HG02588 (cell line): ENCODE results near the gene MARVELD3.

Experiments used
- ATAC-seq: cut with Tn5 transposase; IDR thresholded peaks from one replicate; pipeline ENCODE4 v1.9.1; 2021; ENCODE audit warnings: mild to moderate bottlenecking, moderate library complexity; ENCODE audit not compliant: unreplicated experiment

The MARVELD3 gene

DNA sequence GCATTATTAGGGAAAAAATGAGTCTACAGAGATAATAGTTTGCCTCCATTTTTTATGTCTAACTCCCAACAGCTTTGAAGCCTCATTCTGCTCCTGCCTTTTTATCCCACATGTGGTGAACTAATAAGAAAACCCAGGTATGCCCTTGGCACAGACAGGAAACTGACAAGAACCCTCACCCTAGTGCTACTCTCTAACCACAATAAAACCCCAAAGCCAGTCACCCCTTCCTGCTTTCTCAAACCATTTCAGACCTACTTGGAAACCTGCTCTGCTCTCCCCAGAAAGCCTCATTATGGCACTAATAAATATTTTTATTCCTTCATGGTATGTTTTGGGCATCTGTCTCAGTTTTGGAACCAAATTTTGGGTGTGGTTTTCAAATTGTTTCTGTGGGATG is 3.9 kb upstream of the MARVELD3 start:
- no peak for ATAC-seq

DNA sequence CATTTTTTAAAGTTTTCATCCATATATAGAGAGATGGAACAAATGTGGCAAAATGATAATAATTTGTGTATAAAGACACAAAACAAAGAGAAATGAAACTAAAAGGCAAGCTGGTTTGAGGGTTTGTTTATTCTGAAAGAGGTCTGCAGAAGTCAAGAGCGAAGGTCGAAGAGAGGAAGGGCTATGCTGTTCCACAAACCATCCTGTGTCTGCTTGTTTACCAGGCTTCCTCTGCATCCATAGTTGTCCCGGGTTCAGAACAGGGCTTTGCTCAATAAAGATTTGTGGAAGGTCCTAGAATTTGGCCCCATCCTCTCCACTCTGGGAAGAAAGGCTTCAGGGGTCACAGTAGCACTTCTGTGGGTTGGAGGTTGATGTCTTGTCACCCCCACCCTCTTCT is 2.4 kb upstream of the MARVELD3 start:
- no peak for ATAC-seq

DNA sequence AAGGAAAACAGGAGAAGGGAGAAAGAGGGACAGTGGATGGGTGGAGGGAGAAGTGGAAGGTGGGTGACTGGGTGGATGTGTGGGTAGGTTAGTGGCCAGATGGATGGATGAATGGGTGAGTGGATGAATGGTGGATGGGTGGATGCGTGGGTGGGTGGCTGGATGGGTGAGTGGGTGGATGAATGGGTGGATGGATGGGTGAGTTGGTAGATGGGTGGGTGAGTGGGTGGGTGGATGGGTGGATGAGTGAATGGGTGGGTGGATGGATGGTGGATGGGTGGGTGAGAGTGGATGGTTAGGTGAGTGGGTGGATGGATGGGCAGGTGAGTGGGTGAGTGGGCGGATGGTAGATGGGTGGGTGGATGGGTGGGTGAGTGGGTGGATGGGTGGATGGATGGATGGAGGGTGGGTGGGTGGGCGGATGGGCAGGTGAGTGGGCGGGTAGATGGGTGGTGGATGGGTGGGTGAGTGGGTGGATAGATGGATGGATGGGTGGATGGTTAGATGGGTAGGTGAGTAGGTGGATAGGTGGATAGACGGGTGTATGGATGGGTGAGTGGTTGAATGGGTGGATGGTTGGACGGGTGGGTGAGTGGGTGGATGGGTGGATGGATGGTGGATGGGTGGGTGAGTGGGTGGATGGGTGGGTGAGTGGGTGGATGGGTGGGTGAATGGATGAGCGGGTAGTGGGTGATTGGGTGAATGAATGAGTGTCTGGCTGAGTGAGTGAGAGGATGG is 702 bp upstream of the MARVELD3 start:
- no peak for ATAC-seq

DNA sequence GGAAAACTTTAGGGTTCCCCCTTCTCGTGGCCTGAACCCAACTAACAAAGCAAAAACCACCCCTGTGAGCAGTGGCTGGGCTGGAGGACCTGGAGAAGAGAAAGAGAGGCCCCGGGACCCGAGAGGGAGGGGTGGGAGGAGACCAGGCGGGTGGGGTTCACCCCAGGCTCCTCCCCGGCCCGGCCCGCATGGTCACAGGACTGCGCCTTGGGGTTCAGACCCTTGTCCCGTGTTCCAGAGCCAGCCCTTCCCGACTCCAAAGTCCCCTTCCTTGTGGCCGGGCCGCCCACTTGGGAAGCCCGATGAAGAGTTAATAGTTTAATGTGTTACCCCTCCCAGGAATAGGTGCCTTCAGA is 852 bp downstream of the MARVELD3 start:
- no peak for ATAC-seq

DNA sequence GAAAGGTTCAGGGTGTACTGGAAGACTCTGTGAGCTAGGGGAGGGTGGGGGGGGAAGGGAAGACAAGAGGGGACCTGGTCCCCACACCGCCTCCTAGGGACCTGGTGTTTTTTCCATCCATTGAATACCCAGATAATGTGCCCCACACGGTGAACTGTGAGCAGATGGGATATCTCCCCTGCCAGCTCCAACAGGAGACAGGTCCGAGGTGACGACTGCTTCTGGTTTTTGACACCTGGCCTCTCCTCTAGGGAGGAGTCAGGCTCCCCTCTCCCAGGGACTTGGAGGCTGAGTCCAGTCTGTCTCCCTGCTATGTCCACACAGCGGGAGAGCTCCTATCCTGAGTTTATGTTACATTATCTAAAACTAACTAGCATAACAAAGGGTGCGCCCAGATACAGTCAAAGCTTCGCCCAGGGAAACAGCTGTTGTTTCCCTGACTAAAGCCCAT is 1.8 kb downstream of the MARVELD3 start:
- no peak for ATAC-seq

DNA sequence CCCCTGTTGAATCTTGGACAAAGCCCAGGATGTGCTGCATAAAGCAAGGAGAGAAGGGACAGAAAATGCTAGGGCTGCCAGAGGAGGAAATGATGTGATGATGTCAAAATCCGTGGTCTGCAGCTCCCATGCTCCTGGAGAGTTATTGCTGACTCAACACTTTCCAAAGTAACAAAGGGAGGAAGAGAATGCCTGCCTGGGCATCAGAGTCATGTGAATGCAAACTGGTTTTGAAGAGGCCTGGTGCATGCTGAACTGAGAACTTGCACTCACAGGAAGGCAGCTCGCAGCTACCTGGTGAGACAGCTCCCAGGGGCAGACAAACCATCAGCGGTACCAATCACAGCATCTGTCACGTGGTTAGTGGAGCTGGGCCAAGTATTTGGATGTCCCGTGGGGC is 2.8 kb downstream of the MARVELD3 start:
- ATAC-seq = no peak

DNA sequence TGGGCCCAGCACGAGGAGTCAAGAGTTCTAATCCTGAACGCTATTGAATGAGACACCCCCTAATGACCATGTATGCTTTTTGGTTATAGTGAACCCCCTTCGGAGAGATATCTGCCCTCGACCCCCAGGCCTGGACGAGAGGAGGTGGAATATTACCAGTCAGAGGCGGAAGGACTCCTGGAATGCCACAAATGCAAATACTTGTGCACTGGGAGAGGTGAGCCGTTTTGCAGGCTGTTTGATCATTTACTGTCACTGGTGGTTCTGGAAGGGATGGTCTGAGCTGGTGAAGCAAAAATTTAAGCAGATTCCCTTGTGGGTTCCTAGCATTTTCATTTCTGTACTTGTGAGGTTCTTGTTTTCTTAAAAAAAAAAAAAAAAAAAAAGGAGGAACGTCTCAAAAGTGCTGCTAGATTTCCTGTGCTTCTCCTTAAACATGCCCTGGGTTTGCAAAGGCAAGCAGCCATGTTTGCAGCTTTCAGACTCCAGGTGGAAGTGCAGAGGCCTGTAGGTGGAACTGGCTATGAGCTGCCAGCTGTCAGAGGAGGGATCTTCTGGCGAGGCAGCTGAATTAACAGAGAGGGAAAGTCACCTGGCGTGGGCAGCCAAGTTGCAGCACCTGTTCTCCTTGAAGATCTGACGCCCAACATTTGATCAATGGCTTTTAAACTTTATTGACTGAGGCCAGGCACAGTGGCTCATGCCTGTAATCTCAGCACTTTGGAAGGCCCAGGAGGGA is 3.5 kb downstream of the MARVELD3 start:
- ATAC-seq = no peak

DNA sequence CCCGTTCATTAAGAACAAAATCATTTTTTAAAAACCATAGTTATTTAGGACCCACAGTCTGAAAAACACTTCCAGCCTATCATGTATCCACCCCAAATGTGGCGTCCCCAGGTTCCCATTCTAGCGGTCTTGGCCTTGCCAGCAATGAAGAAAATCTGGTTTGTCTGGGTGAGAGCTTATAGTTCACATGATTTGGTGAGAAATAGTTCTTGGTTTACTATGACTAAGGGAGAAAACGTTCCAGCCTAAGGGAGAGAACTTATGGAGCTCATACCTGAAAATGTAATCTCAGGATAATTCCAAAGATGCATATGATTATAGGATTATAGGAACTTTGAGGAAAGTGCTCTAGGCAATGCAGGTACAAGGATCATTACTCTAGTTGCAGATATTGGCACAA is 4.8 kb downstream of the MARVELD3 start:
- no peak for ATAC-seq

DNA sequence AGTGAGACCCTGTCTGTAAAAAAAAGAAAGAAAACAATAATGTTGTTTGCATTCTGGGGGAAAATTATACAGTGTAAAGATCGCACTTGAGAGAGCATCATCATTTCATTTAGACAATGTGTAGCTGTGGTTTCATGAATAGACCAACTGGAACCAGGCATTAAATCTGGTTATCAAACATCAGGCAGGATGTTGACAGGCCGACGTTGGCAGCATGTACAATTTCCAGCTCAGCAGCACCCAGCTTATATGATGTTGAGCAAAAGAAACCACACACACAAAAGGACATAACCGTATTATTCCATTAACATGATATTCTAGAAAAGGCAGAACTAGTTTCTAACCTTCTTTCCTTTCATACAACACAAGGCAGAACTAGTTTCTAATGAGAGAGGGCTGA is 5.8 kb downstream of the MARVELD3 start:
- ATAC-seq = no peak

DNA sequence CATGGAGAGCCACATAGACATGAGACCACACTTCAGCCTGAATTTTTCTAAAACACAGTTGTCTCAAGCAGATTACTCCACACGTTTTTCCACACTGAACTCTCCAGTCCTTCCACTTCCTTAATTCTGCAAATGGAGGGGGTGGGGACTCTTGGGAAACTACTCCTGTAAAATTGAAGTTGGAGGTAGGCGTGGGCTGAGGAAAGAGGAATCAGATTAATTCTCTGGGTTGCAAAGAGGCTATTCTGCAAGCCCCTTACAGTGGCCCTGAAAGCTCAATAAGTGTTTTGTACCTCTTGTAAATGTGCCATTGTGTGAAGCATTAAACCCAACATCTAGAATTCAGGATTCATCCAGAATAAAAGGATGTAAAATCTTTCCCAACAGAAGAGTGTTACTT is 9.6 kb downstream of the MARVELD3 start:
- ATAC-seq = no peak

DNA sequence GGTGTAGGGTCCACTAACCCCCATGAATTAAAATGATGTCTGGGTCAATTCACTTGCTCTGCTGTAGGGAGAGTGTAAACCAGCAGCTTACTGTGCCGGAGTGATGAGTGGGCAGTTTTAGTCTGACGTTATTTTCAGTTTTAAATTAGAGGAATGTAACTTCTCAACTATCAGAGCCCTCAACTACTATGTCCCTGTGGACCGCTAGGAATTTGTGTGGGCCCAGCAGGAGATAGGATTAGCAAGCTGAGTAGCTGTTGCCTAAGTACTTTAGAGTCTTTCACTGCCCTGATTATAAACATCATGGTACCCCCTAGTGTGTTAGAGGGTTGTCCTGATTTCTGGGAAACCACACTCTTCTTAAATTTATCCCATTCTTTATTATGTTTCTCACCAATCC is 11.4 kb downstream of the MARVELD3 start:
- no peak for ATAC-seq

DNA sequence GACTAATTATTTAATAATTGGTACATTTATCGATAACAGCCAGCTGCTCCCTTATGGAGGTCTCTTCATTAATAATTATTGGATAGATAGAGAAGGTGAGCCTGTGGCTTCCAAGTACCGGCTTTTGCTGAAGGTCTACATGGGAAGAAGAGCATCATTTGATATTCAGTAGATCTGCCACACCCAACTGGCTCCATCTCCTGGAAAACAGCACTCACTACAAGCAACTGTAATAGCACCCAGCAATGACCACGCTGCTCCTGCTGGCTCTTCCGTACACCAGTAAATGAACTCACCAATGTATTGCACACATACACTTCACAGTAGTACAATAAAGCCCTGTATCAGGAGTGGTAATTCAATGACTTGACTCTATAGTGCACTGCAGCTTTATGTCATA is 19.5 kb downstream of the MARVELD3 start:
- no peak for ATAC-seq

DNA sequence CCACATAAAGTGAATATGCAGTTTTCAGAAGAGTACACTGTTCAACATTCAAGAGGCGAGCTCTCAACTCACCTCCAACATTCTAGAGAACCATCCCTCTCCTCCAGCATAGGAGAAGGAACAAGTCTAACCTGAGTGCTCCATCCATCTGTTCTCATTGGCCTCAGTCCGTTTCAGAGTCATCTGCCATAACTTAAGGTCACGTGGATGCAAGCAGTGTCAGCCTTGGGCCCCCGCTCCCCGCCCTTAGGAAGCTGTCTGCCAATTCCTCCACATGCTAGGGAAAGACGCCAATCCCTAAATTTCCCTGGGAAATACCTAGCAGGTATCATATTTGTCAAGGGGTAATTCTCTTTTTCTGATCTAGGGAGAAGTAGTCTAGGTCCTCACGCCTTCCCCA is 21.4 kb downstream of the MARVELD3 start:
- ATAC-seq = no peak

DNA sequence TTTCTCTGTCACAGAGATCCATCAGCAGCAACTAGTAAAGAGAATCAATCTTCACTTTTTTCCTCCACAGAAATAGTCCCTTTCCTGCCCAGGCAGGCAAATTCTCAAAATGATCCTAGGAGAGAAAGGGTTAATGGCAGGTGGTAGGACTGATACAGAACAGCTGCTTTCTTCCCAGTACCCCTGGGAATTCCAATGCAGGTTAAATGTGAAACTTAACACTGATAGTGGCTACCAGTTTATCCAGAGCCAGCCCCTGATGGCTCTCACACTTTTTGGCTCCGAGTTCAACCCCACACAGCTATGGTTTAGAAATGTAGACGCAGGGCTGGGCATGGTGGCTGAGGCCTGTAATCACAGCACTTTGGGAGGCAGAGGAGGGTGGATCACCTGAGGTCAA is 22.2 kb downstream of the MARVELD3 start:
- no peak for ATAC-seq

DNA sequence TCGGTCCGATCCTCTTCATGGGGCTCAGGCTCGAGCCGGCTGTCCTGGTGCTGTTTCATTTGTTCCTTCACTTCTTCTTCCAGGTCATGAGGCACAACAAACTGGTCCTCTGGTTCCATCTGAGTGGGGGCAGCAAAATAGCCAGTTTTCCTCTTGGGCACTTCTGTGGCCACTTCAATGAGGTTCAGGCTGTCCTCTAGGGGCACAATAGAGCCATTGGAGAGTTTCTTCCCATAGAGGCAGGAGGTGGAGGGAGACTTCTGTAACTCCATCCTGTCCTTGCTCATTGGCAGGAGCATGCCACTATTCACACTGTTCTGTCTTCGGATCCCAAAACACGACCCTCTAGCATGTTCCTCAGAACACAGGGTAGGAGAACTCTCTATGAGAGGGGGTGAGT is 22.9 kb downstream of the MARVELD3 start:
- ATAC-seq = no peak

DNA sequence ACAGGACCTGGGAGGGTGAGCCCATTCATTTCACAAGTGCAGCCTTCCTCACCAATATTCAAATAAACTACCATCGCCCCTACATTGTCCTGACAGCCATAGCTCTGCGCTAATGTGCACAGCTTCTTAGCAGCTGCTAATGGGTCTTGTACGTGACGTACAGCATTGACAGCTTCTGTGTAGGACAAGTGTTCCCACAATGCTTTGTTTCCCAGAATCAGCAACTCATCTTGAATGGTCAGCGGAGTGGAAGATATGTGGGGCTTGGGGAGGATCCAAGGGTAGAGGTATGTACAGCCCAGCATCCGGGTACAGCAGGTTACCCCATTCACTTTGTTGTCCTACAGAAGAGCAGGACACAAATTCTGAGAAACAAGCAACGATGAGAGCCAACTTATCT is 23.7 kb downstream of the MARVELD3 start:
- no peak for ATAC-seq

DNA sequence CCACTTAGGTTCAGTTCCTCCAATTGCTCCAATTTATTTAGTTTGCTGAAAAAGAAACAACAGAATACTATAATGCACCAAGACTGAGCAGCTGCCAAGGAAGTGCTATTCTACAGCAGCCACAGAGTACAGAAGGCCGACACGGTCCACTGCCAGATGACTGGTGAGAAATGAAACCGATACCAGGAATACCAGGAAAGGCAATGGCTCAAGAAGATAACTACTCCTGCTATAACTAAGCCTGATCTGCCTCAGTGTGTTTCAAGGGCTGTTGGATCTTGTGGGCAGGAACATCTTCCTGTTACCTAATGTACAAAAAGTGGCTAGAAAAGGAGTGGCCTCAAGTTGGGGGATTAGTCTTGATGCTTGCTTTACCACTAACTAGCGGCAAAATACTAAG is 32.8 kb downstream of the MARVELD3 start:
- no peak for ATAC-seq

DNA sequence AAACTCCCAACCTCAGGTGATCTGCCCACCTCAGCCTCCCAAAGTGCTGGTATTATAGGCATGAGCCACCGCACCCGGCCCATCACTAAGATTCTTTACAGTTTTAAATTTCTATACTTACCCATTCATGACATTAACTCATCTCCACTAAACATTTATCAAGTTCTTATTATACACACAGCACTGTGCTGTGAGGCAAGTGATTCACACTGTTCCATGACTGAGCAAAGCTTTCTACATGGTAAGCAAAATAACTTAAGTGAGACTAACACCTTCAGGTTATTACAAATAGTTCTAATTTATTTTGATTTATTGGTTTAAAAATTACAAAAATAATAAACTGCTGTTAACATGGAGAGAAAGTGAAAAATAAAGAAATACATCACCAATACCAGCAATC is 33.5 kb downstream of the MARVELD3 start:
- ATAC-seq = no peak

DNA sequence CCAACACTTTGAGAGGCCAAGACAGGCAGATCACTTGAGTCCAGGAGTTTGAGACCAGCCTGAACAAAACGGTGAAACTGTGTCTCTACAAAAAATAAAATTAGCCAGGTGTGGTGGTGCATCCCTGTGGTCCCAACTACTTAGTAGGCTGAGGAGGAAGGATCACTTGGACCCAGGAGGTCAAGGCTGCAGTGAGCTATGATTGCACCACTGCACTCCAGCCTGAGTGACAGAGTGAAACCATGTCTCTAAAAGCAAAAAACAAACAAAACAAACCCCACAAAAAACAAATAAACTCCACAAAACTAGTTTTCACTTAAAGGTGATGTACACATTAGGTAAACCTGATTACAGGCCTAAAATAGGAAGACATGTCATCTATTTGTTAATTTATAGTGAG is 40.3 kb downstream of the MARVELD3 start:
- no peak for ATAC-seq

DNA sequence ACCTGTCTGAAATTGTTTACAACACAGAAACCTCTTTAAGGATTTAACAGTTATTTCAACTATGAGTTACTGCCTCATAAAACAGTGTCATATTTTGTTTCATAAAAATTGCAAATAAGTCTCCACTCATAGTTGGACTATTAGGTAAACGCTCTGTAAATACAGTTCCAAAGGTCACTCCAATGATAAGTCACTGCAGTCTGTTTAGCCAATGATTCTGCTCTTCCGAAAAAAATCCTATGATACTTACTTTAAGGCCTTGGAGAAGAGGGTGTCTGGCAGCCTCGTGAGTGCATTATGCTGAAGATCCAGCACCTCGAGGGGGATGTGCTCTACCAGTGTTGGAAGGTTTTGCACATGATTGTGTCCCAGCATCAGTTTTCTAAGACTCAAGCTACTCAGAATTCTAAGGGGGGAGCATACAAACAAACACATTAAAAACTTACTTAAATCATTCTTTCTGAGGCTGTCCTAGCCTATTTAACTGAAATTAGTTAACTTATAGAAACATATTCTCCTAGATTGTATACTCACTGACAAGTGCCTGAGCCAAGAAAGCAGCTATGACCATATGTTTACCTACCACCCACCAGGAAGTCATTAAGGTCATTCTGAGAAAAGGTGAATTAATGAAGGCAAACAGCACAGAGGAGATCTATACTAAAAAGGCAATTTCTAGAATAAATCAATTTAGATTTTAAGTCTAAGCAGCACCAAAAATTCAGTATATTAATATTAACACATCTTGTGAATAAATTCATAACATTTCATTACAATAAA is 41.1 kb downstream of the MARVELD3 start:
- ATAC-seq = no peak

DNA sequence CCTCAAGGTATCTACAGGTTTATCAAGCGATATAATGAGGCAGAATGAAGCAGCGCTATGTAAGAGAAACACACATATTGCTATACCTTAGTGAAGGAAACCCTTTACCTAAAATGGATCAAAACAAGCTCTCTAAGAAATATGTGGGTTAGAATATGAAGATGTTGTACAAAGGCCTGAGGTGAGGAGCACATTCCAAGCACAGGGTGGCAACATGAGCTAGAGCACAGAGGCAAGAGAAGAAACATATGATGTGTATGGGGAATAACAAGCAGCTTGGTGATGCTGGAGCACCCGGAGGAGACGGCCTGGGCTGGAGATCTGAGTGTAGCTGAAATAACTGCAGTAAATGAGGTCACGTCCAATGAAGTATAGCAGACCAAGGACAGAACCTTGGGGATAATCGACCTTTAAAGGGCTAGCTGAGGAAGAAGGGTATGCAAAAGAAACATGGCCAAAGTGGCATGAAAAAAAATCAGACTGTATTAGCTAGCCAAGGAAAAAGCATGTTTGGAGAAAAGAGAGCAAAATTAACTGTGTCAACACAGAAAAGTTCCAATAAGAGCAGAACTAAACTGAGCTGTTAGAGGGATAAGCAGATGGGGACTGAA is 44.0 kb downstream of the MARVELD3 start:
- ATAC-seq = no peak

DNA sequence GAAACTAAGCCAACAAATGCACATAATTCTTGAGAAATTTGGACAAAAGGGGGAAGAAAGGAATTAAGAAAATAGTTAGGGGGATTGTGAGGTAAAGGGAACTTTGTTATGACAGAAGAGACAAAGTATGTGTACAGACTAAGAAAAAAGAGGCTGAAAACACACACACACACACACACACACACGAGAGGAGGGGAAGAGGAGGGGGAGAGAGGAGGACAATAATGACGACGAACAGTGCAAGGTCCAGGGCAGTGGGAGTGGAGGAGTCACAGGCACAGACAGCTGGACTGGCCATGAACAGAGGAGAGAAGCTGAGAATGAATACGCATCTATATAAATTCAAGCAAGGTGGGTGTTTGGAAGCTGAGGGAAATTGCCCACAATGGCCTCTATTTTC is 44.6 kb downstream of the MARVELD3 start:
- no peak for ATAC-seq
